ENCODE results near the gene KCTD17.

The KCTD17 gene

DNA sequence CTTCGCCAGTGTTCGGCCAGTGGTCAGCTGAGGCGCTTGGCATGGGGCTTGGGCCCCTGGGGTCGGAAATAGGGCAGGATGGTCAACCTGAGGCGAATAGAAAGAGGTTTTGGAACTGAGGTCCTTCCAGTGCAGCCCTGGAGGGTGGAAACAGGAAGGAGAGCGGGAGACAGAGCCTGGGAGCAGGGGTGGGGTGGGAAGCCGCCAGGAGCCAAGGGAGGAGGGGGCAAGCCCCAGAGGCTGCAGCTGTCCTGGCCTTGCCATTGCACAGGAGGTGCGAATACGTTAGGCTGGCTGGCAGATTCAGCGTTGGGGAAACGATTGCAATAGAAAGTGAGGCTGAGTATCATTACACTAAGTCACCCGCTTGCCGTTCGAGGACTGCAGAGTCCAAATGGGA, 13.9 kb upstream of the KCTD17 start:
- Histone ChIP-seq H3K4me3 (ENCODE audit: low read depth in 1 of 5, low read length in 5 of 5) (no peak overlapping the region), H3K9me3 (ENCODE audit: control insufficient read depth in 5 of 5, low read length in 5 of 5) (no peaks in the 10 kb centered on the region), H3K27me3 (ENCODE audit: control insufficient read depth in 5 of 5, insufficient read depth in 4 of 5, low read length in 5 of 5) (peaks cover 7 to 20% (median 12%) of the 10 kb centered on the region in 5 donors), H3K9ac (ENCODE audit: low read length in 5 of 5) (no peak overlapping the region), H3K27ac (ENCODE audit: low read depth, low read length) (no peak overlapping the region), H3K4me1 (ENCODE audit: control insufficient read depth in 5 of 5, insufficient read depth in 5 of 5, low read length in 5 of 5) (peaks cover 0 to 5% (median 5%) of the 10 kb centered on the region in 5 donors), H3K36me3 (ENCODE audit: control insufficient read depth in 5 of 5, insufficient read depth in 5 of 5, low read length in 5 of 5) (no peaks in the 10 kb centered on the region)

DNA sequence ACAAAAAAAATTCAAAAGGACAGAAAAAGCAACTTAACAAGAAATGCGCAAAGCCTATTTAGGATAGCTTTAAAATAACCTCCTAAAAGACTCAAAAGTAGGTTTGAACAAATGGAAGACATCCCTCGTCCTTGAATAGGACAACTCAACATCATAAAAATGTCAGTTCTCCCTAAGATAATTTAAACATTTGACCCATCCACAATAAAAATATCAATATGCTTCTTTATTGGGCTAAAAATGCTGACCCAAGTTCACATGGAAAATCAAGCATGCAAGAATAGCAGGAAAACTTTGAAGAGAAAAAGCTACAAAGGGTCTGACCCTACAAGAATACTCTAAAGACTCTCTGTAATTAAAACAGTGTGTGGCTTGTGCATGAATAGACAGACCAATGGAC, 12.1 kb upstream of the KCTD17 start:
- no peaks in the 10 kb centered on the region for H3K9me3 ChIP-seq (ENCODE audit: control insufficient read depth in 5 of 5, low read length in 5 of 5)
- H3K4me3 ChIP-seq (ENCODE audit: low read depth in 1 of 5, low read length in 5 of 5): no peak overlapping the region
- no peak overlapping the region for H3K9ac ChIP-seq (ENCODE audit: low read length in 5 of 5)
- H3K36me3 ChIP-seq (ENCODE audit: control insufficient read depth in 5 of 5, insufficient read depth in 5 of 5, low read length in 5 of 5): no peaks in the 10 kb centered on the region
- peaks cover 7 to 27% (median 19%) of the 10 kb centered on the region in 5 donors for H3K27me3 ChIP-seq (ENCODE audit: control insufficient read depth in 5 of 5, insufficient read depth in 4 of 5, low read length in 5 of 5)
- peaks cover 0 to 6% (median 0%) of the 10 kb centered on the region in 5 donors for H3K4me1 ChIP-seq (ENCODE audit: control insufficient read depth in 5 of 5, insufficient read depth in 5 of 5, low read length in 5 of 5)
- H3K27ac ChIP-seq (ENCODE audit: low read depth, low read length): no peak overlapping the region

DNA sequence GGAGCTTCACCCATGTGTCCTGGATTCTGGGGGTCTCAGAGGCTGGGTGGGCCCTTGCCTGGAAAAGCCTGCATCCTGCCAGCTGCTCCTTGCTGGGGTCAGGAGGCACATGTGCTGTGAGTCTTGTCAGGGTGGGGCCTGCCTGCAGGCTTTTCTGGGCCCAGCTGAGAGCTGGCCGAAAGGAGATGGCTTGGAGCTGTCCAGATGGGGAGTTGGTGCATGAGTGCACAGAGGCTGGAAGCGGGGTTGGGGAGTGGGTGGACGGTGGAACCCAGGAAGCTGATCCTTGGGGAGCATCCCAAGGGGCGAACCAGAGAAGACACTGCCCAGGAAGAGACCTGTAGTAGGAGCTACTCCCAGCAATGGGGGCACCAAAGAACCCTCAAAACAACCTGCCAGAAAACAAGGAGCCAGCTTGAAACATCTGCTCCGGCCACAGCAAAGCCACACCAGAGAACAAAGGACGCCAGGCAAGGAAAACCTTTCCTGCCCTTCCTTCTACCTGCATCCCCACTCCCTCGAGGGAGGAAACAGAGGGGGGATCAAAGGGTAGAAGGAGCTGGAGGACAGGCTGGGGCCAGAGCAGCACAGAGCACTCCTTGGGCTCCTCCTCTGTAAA, 8.2 kb upstream of the KCTD17 start:
- no peak overlapping the region for H3K4me3 ChIP-seq (ENCODE audit: low read depth in 1 of 5, low read length in 5 of 5)
- H3K9me3 ChIP-seq (ENCODE audit: control insufficient read depth in 5 of 5, low read length in 5 of 5): no peaks in the 10 kb centered on the region
- H3K9ac ChIP-seq (ENCODE audit: low read length in 5 of 5): no peak overlapping the region
- H3K4me1 ChIP-seq (ENCODE audit: control insufficient read depth in 5 of 5, insufficient read depth in 5 of 5, low read length in 5 of 5): peaks cover 0 to 6% (median 0%) of the 10 kb centered on the region in 5 donors
- peaks cover 0 to 11% (median 7%) of the 10 kb centered on the region in 5 donors for H3K27me3 ChIP-seq (ENCODE audit: control insufficient read depth in 5 of 5, insufficient read depth in 4 of 5, low read length in 5 of 5)
- H3K36me3 ChIP-seq (ENCODE audit: control insufficient read depth in 5 of 5, insufficient read depth in 5 of 5, low read length in 5 of 5): no peaks in the 10 kb centered on the region
- no peak overlapping the region for H3K27ac ChIP-seq (ENCODE audit: low read depth, low read length)

DNA sequence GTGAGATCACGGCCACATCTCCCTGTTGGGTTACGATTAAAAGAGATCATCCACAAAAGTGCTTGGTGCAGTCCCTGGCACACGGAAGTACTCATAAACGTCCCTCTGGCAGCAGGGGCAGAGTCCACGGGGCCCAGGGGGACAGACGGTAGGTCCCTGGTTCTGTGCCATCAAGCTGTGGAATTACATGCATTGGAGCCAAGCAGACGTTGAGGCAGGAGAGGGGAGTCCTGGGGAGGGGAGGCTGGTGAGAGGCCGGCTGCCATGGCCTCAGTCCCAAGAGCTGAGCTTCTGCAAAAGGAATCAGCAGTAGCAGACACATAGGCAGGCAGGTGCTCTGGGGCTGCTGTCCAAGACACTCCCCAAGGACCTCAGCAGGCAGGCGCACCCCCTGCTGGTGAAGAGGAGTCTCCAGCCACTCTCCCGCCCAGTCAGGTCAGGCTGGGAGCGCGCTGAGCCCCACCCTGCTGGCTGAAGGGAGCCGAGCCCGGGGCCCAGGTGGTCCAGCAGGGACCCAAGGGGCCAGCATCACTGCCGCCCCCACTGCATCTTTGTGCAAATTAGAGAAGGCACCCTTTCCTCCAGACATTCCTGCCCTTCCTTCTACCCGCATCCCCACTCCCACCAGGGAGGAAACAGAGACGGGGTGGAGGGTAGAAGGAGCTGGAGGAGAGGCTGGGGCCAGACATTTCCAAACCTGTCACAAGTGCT, 7.6 kb upstream of the KCTD17 start:
- H3K4me3 ChIP-seq (ENCODE audit: low read depth in 1 of 5, low read length in 5 of 5): no peak overlapping the region
- peaks cover 0 to 6% (median 0%) of the 10 kb centered on the region in 5 donors for H3K4me1 ChIP-seq (ENCODE audit: control insufficient read depth in 5 of 5, insufficient read depth in 5 of 5, low read length in 5 of 5)
- peaks cover 0 to 11% (median 7%) of the 10 kb centered on the region in 5 donors for H3K27me3 ChIP-seq (ENCODE audit: control insufficient read depth in 5 of 5, insufficient read depth in 4 of 5, low read length in 5 of 5)
- H3K9ac ChIP-seq (ENCODE audit: low read length in 5 of 5): no peak overlapping the region
- H3K27ac ChIP-seq (ENCODE audit: low read depth, low read length): no peak overlapping the region
- H3K9me3 ChIP-seq (ENCODE audit: control insufficient read depth in 5 of 5, low read length in 5 of 5): no peaks in the 10 kb centered on the region
- H3K36me3 ChIP-seq (ENCODE audit: control insufficient read depth in 5 of 5, insufficient read depth in 5 of 5, low read length in 5 of 5): no peaks in the 10 kb centered on the region

DNA sequence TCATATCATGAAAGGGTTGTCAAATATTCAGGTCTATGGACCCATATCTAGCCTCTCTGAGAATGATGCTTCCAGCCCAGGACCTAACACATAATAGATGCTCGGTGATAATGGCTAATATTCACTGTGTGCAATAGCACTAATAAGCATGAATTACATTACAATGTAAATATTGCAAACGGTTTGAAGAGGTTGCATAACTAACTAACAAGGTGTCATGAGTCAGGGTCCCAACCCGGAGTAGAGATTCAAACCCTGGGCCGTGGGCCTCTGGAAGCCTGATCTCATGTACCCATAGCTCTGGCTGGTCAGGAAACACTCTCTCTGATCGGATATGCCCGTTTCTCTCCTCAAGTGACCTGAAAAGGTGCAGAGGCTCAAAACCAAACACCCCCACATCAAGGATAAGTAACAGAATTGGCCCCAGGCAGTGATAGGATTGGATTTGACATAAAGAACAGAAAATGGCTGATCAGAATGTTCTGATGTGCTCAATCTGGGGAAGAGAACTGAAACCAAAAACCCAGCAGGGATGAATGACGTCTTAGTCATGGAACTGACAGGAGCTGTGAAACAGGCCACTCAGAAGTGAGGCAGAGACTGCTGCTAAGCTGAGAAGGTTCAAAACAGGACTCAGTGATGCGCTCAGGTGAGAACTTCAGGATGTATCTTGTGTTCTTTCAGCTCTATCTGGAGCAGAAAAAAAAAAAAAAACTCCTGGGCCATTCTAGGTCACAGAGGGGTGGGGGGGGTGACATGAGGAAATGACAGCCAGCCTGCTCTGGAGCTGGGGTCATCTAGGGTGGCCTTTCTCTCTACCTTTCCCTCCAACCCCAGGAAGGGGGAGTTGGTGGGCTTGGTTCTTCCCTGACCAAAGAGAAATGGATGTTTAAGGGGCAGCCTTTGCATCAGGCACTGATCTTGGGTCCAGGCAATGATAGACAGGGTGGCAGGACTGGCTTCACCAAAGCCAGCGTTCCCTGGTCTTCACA, 6.6 kb upstream of the KCTD17 start:
- H3K9me3 ChIP-seq (ENCODE audit: control insufficient read depth in 5 of 5, low read length in 5 of 5): no peaks in the 10 kb centered on the region
- no peak overlapping the region for H3K27ac ChIP-seq (ENCODE audit: low read depth, low read length)
- peaks cover 0 to 6% (median 0%) of the 10 kb centered on the region in 5 donors for H3K4me1 ChIP-seq (ENCODE audit: control insufficient read depth in 5 of 5, insufficient read depth in 5 of 5, low read length in 5 of 5)
- no peaks in the 10 kb centered on the region for H3K36me3 ChIP-seq (ENCODE audit: control insufficient read depth in 5 of 5, insufficient read depth in 5 of 5, low read length in 5 of 5)
- peaks cover 0 to 8% (median 7%) of the 10 kb centered on the region in 5 donors for H3K27me3 ChIP-seq (ENCODE audit: control insufficient read depth in 5 of 5, insufficient read depth in 4 of 5, low read length in 5 of 5)
- no peak overlapping the region for H3K4me3 ChIP-seq (ENCODE audit: low read depth in 1 of 5, low read length in 5 of 5)
- no peak overlapping the region for H3K9ac ChIP-seq (ENCODE audit: low read length in 5 of 5)

DNA sequence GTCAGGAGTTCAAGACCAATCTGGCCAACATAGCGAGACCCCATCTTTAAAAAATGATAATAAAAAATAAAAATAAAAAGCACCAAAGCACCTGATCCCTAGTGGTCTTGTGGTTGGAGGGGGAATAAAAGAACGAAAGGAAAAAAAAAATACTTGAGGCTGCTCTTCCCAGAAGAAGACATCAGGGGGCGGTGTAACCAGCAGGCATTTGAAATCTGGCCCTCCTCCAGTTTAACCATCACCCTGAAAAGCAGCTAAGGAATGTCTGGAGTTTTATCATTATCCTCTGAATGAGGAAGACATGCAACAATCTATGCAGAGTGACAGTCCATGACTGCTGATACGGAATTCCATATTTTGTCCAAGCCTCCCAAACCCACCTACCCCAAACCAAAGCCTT, 5.6 kb upstream of the KCTD17 start:
- Histone ChIP-seq H3K4me1 (ENCODE audit: control insufficient read depth in 5 of 5, insufficient read depth in 5 of 5, low read length in 5 of 5) (peaks cover 0 to 10% (median 3%) of the 10 kb centered on the region in 5 donors), H3K9me3 (ENCODE audit: control insufficient read depth in 5 of 5, low read length in 5 of 5) (no peaks in the 10 kb centered on the region), H3K9ac (ENCODE audit: low read length in 5 of 5) (no peak overlapping the region), H3K27ac (ENCODE audit: low read depth, low read length) (no peak overlapping the region), H3K4me3 (ENCODE audit: low read depth in 1 of 5, low read length in 5 of 5) (no peak overlapping the region), H3K36me3 (ENCODE audit: control insufficient read depth in 5 of 5, insufficient read depth in 5 of 5, low read length in 5 of 5) (no peaks in the 10 kb centered on the region), H3K27me3 (ENCODE audit: control insufficient read depth in 5 of 5, insufficient read depth in 4 of 5, low read length in 5 of 5) (peaks cover 0 to 8% (median 7%) of the 10 kb centered on the region in 5 donors)

DNA sequence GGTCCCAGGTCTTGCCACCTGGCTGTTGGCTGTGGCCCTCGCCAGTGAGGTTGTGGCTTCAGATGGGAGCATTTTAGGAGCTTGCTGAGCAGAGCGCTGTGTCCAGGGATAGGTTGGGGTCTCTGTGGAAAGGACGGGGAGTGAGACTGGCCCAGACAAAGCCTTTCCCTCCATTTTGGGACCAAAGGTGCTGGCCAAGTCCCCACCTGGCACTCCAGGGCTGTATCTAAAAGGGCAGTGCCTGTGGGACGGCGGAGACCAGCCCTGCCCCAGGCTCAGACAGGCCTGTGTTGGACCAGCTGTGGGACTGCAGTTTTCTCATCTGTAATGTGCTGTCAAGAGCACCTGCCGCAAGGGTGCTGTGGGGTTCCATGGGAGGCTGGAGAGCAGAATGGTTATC, 5.0 kb upstream of the KCTD17 start:
- Histone ChIP-seq H3K4me3 (ENCODE audit: low read depth in 1 of 5, low read length in 5 of 5) (no peak overlapping the region), H3K27me3 (ENCODE audit: control insufficient read depth in 5 of 5, insufficient read depth in 4 of 5, low read length in 5 of 5) (peaks cover 0 to 8% (median 7%) of the 10 kb centered on the region in 5 donors), H3K9ac (ENCODE audit: low read length in 5 of 5) (no peak overlapping the region), H3K9me3 (ENCODE audit: control insufficient read depth in 5 of 5, low read length in 5 of 5) (no peaks in the 10 kb centered on the region), H3K4me1 (ENCODE audit: control insufficient read depth in 5 of 5, insufficient read depth in 5 of 5, low read length in 5 of 5) (peaks cover 0 to 10% (median 6%) of the 10 kb centered on the region in 5 donors), H3K27ac (ENCODE audit: low read depth, low read length) (no peak overlapping the region), H3K36me3 (ENCODE audit: control insufficient read depth in 5 of 5, insufficient read depth in 5 of 5, low read length in 5 of 5) (no peaks in the 10 kb centered on the region)

DNA sequence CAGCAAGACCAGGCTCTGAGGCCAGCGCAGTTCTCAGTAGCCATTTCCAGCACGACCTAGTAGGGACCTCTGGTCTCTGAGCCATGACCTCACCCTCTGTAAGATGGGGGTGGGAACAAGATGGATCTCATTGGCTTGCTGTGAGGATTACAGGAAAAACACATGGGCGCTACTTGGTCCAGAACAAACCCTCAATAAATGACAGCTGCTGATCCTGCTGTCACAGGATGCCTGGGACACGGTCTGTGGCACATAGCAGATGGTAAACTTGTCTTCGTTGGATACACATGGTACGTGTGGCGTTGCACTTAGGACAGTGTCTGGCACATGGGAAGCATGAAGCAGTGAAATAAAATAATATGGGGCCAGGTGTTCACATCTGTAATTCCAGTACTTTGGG, 4.5 kb upstream of the KCTD17 start:
- Histone ChIP-seq H3K27me3 (ENCODE audit: control insufficient read depth in 5 of 5, insufficient read depth in 4 of 5, low read length in 5 of 5) (peaks cover 0 to 8% (median 7%) of the 10 kb centered on the region in 5 donors), H3K4me3 (ENCODE audit: low read depth in 1 of 5, low read length in 5 of 5) (no peak overlapping the region), H3K9ac (ENCODE audit: low read length in 5 of 5) (no peak overlapping the region), H3K4me1 (ENCODE audit: control insufficient read depth in 5 of 5, insufficient read depth in 5 of 5, low read length in 5 of 5) (peaks cover 0 to 14% (median 7%) of the 10 kb centered on the region in 5 donors), H3K36me3 (ENCODE audit: control insufficient read depth in 5 of 5, insufficient read depth in 5 of 5, low read length in 5 of 5) (no peaks in the 10 kb centered on the region), H3K9me3 (ENCODE audit: control insufficient read depth in 5 of 5, low read length in 5 of 5) (no peaks in the 10 kb centered on the region), H3K27ac (ENCODE audit: low read depth, low read length) (no peak overlapping the region)

DNA sequence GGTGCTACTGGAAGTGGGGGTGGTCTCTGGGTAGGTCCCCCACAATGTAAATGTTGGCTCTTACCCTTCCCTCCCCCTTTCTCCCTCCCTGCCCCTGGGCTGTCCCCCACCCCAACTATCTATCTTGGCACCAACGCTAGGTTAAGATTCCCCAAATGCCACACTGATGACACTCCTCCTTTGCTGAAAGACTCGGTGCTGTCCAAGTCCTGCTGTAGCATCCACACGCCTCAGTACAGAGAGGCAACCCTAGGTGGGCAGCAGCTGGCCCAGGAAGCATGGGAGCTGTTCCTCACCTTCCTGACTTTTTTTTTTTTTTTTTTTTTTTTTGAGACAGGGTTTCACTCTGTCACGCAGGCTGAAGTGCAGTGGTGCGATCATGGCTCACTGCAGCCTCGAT, 3.4 kb upstream of the KCTD17 start:
- H3K4me1 ChIP-seq (ENCODE audit: control insufficient read depth in 5 of 5, insufficient read depth in 5 of 5, low read length in 5 of 5): peaks cover 0 to 22% (median 16%) of the 10 kb centered on the region in 5 donors
- no peaks in the 10 kb centered on the region for H3K36me3 ChIP-seq (ENCODE audit: control insufficient read depth in 5 of 5, insufficient read depth in 5 of 5, low read length in 5 of 5)
- H3K4me3 ChIP-seq (ENCODE audit: low read depth in 1 of 5, low read length in 5 of 5): no peak overlapping the region
- peaks cover 0 to 16% (median 7%) of the 10 kb centered on the region in 5 donors for H3K27me3 ChIP-seq (ENCODE audit: control insufficient read depth in 5 of 5, insufficient read depth in 4 of 5, low read length in 5 of 5)
- H3K27ac ChIP-seq (ENCODE audit: low read depth, low read length): no peak overlapping the region
- no peaks in the 10 kb centered on the region for H3K9me3 ChIP-seq (ENCODE audit: control insufficient read depth in 5 of 5, low read length in 5 of 5)
- H3K9ac ChIP-seq (ENCODE audit: low read length in 5 of 5): no peak overlapping the region
